Hepatocyte (in vitro differentiated cells): ENCODE measurements around the gene VANGL1.

ENCODE experiments used
- EZH2 ChIP-seq: fragments of 200-600 bp; sonication (generic); IDR thresholded peaks from 2 replicates; pipeline ENCODE4 v1.6.1; 2016; ENCODE audit warnings: antibody characterized with exemption, mild to moderate bottlenecking, borderline replicate concordance
- TF ChIP-seq, protein P1 (sequence below): fragments of 200-600 bp; sonication (generic); IDR thresholded peaks from 2 replicates; pipeline ENCODE4 v1.5.1; 2016; ENCODE audit warnings: antibody characterized with exemption, mild to moderate bottlenecking; ENCODE audit not compliant: poor library complexity

GRCh38 chr1:115676498-115677181 is 34.9 kb downstream of the VANGL1 start:
- TF ChIP-seq, protein P1, sequence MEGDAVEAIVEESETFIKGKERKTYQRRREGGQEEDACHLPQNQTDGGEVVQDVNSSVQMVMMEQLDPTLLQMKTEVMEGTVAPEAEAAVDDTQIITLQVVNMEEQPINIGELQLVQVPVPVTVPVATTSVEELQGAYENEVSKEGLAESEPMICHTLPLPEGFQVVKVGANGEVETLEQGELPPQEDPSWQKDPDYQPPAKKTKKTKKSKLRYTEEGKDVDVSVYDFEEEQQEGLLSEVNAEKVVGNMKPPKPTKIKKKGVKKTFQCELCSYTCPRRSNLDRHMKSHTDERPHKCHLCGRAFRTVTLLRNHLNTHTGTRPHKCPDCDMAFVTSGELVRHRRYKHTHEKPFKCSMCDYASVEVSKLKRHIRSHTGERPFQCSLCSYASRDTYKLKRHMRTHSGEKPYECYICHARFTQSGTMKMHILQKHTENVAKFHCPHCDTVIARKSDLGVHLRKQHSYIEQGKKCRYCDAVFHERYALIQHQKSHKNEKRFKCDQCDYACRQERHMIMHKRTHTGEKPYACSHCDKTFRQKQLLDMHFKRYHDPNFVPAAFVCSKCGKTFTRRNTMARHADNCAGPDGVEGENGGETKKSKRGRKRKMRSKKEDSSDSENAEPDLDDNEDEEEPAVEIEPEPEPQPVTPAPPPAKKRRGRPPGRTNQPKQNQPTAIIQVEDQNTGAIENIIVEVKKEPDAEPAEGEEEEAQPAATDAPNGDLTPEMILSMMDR: no peak
- TF ChIP-seq EZH2: no peak
